WTC11 (cell line): ENCODE data around the gene BTF3.

Experiments used
- ARID4B ChIP-seq: sonication (generic); formaldehyde crosslinking; IDR thresholded peaks from 2 replicates; pipeline ENCODE4 v1.8.0; 2023; ENCODE audit warnings: missing genetic modification reagents, mild to moderate bottlenecking, borderline replicate concordance
- JUN ChIP-seq: sonication (generic); formaldehyde crosslinking; IDR thresholded peaks from 2 replicates; pipeline ENCODE4 v1.8.0; 2023; ENCODE audit warnings: mild to moderate bottlenecking, missing genetic modification reagents
- MAX ChIP-seq: sonication (generic); formaldehyde crosslinking; IDR thresholded peaks from 2 replicates; pipeline ENCODE4 v1.8.0; 2022; ENCODE audit warnings: mild to moderate bottlenecking, missing genetic modification reagents
- NR1H2 ChIP-seq: sonication (generic); formaldehyde crosslinking; IDR thresholded peaks from 2 replicates; pipeline ENCODE4 v1.9.0; 2021; ENCODE audit warnings: mild to moderate bottlenecking, moderate library complexity, missing genetic modification reagents
- ZNF138 ChIP-seq: sonication (generic); formaldehyde crosslinking; conservative IDR thresholded peaks from 2 replicates; pipeline ENCODE4 v1.8.1; 2022; ENCODE audit warnings: mild to moderate bottlenecking, moderate library complexity, missing genetic modification reagents
- TF ChIP-seq, protein P1 (sequence below): fragments of 200-600 bp; IDR thresholded peaks from 2 replicates; pipeline ENCODE4 v1.8.0; 2022; ENCODE audit warnings: antibody characterized with exemption
- TF ChIP-seq, protein P2 (sequence below): sonication (generic); formaldehyde crosslinking; IDR thresholded peaks from 2 replicates; pipeline ENCODE4 v1.8.1; 2023; ENCODE audit warnings: mild to moderate bottlenecking, missing genetic modification reagents, moderate library complexity
- TF ChIP-seq, protein P3 (sequence below): sonication (generic); formaldehyde crosslinking; IDR thresholded peaks from 2 replicates; pipeline ENCODE4 v1.8.0; 2022; ENCODE audit warnings: mild to moderate bottlenecking, missing genetic modification reagents

DNA sequence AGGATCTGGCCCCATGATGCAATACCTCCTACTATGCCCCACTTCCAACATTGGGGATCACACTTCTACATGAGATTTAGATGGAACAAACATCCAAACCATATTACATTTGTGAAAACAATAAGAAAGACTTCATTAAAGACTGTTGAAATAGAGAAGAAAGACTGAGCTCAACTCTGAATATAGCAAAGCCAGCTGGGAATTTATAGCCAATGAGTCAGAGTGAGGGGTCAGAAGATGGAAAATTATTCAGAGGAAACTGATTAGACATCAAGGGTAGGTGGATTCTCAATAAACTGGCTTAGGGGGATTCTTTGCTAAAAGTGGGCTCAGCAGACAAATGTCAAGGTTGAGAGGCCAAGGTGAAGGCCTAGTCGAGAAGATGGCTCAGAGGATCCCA is 25.6 kb downstream of the BTF3 start:
- TF ChIP-seq JUN (CRISPR knock-in tag) (no peak), MAX (CRISPR knock-in tag) (no peak), ARID4B (no peak), NR1H2 (no peak), ZNF138 (CRISPR knock-in tag) (no peak)
- TF ChIP-seq, protein P1, sequence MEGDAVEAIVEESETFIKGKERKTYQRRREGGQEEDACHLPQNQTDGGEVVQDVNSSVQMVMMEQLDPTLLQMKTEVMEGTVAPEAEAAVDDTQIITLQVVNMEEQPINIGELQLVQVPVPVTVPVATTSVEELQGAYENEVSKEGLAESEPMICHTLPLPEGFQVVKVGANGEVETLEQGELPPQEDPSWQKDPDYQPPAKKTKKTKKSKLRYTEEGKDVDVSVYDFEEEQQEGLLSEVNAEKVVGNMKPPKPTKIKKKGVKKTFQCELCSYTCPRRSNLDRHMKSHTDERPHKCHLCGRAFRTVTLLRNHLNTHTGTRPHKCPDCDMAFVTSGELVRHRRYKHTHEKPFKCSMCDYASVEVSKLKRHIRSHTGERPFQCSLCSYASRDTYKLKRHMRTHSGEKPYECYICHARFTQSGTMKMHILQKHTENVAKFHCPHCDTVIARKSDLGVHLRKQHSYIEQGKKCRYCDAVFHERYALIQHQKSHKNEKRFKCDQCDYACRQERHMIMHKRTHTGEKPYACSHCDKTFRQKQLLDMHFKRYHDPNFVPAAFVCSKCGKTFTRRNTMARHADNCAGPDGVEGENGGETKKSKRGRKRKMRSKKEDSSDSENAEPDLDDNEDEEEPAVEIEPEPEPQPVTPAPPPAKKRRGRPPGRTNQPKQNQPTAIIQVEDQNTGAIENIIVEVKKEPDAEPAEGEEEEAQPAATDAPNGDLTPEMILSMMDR, result no peak
- TF ChIP-seq, protein P2, sequence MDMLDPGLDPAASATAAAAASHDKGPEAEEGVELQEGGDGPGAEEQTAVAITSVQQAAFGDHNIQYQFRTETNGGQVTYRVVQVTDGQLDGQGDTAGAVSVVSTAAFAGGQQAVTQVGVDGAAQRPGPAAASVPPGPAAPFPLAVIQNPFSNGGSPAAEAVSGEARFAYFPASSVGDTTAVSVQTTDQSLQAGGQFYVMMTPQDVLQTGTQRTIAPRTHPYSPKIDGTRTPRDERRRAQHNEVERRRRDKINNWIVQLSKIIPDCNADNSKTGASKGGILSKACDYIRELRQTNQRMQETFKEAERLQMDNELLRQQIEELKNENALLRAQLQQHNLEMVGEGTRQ (CRISPR knock-in tag), result no peak
- TF ChIP-seq, protein P3, sequence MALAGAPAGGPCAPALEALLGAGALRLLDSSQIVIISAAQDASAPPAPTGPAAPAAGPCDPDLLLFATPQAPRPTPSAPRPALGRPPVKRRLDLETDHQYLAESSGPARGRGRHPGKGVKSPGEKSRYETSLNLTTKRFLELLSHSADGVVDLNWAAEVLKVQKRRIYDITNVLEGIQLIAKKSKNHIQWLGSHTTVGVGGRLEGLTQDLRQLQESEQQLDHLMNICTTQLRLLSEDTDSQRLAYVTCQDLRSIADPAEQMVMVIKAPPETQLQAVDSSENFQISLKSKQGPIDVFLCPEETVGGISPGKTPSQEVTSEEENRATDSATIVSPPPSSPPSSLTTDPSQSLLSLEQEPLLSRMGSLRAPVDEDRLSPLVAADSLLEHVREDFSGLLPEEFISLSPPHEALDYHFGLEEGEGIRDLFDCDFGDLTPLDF (CRISPR knock-in tag), result no peak
